ENCODE measurements around the gene RPE.

GRCh38 chr2:210003359-210003758 is 921 bp downstream of the RPE start:
- no peak for TF ChIP-seq SP1 (IDR thresholded peaks at IDR 0.05)
- no peak for TF ChIP-seq NFRKB (IDR thresholded peaks at IDR 0.05)
- TF ChIP-seq ZNF384 (IDR thresholded peaks at IDR 0.05): no peak
- TF ChIP-seq FOXK2 (IDR thresholded peaks at IDR 0.05): no peak
- TF ChIP-seq LEF1 (IDR thresholded peaks at IDR 0.05; ENCODE audit: borderline replicate concordance): no peak
- TF ChIP-seq ARNT (IDR thresholded peaks at IDR 0.05): no peak
- no peak for TF ChIP-seq FOXM1 (IDR thresholded peaks at IDR 0.05; ENCODE audit: borderline replicate concordance)
- TF ChIP-seq TARDBP (IDR thresholded peaks at IDR 0.05): no peak
- no peak for TF ChIP-seq FOXA1 (IDR thresholded peaks at IDR 0.05)
- no peak for TF ChIP-seq BHLHE40 (IDR thresholded peaks at IDR 0.05; ENCODE audit: borderline replicate concordance)
- TF ChIP-seq L3MBTL2 (conservative IDR thresholded peaks at IDR 0.05): no peak
